Measurements from ENCODE around the gene PDGFA.
"Not testable (repeated sequence)": the region's sequence is repeated elsewhere in the genome, so short reads cannot be mapped to it uniquely, and the experiment has no call there.

PDGFA gene

DNA sequence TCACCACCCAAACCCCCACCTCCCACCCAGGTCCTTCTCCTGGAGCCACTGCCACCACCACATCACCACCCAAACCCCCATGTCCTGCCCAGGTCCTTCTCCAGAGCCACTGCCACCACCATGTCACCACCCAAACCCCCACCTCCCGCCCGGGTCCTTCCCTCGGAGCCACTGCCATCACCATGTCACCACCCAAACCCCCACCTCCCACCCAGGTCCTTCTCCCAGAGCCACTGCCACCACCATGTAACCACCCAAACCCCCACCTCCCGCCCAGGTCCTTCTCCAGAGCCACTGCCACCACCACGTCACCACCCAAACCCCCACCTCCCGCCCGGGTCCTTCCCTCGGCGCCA, 31.9 kb upstream of the PDGFA start:
- DNase-seq, result not testable (repeated sequence)

DNA sequence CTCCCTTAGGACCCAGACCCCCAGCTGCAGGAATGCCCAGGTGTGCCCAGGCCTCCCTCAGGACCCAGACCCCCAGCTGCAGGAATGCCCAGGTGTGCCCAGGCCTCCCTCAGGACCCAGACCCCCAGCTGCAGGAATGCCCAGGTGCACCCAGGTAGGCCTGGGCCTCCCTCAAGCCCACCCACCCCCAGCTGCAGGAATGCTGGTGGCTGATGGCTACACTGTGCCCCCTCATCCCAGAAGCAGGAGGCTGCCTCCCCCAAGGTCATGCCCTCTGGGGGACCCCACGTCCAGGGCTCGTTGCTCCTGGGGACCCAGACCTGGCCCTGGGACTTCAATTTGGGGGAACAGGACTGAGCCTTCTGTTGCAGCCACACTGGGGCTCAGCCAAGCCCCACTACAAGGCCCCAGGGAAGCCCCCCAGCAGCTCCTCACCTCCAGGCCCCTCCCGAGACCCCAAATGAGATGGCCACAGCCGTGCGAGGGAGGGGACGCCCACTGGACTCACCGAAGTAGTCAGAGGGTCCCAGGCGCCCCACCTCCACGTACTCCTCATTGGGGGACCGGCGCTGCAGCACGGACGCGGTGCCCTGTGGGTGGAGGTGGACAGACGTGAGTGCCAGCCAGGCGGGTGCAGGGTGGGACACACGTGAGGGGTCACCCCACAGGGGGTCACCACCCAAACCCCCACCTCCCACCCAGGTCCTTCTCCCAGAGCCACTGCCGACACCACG, 31.4 kb upstream of the PDGFA start:
- DNase-seq, result no peak

- DNase-seq, result no peak
Measured at GRCh38 chr7:549891-550625, 30.4 kb upstream of the PDGFA start.

- DNase-seq, result no peak
Measured at GRCh38 chr7:549066-549890, 29.6 kb upstream of the PDGFA start.

DNA sequence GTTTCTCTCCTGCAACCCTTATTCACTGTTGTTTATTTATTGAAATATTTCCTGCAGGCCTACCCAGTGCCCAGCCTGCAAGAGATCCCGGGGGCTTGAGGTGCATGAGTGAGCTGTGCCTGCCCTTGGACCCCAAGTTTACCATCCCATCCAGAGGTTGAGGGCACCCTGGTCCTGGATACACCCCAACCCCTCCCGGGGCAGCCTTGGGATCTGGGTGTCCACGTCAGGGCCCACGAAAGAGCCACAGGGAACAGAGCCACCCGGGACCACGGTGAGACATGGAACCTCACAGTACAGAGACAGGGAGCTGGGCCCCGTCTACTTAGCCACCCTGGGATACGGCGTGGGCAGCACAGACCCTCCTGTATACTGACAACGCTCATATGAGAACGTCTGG, 28.8 kb upstream of the PDGFA start:
- DNase-seq, result no peak

DNA sequence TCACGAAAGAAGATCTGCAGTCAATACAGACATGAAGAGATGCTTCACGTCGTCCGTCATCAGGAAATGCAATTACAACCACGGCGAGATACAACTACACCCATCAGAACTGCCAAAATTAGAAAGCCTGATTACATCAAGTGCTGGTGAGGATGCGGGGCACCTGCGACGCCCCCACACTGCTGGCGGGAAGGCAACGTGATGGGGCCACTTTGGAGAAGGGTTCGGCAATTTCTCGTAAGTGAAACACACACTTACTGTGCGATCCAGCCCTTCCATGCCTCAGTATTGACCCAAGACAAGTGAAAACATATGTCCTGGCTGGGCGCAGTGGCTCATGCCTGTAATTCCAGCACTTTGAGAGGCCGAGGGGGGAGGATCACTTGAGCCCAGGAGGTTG, 25.8 kb upstream of the PDGFA start:
- DNase-seq, result no peak

GRCh38 chr7:544338-545221, 24.9 kb upstream of the PDGFA start:
- no peak for DNase-seq

DNA sequence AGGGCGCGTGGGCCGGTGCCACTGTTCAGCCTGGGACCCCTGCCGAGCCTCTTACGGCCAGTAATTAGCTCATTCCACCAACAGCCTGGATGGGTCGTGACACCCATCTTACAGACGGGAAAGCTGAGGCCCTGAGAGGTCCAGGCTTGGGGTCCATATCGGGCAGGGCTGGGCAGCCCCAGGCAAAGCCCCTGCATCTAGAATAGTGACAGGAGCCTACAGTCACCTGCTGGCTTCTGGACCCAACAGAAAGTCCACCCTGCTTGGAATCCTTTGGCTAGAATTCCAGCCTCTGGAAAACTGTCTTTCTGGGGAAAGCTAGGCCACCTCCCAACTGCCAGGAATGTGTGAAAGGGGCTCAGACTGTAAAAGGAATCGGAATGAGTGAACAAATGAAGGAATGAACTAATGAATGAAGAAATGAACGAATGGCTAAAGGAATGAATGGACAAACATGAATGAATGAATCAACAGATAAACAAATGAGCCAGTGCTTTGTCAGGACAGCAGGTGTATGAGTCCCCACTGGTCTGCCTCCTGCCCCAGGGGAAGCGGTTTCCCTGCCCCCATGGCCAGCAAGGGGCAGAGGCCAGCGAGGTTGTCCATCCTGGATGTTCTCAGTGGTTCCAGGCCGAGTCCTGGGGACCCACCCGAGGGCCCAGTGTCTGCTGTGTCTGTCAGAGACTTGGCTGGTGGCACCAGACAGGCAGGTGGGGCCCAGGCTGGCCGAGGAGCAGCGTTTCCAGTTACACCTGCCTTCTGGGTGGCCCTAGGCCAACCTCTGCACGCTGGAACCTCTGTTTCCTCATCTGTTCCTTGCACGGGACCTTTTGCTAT, 24.1 kb upstream of the PDGFA start:
- no peak for DNase-seq

- DNase-seq, result peak; percentile 96
Measured at GRCh38 chr7:542713-543500, 23.3 kb upstream of the PDGFA start.

DNA sequence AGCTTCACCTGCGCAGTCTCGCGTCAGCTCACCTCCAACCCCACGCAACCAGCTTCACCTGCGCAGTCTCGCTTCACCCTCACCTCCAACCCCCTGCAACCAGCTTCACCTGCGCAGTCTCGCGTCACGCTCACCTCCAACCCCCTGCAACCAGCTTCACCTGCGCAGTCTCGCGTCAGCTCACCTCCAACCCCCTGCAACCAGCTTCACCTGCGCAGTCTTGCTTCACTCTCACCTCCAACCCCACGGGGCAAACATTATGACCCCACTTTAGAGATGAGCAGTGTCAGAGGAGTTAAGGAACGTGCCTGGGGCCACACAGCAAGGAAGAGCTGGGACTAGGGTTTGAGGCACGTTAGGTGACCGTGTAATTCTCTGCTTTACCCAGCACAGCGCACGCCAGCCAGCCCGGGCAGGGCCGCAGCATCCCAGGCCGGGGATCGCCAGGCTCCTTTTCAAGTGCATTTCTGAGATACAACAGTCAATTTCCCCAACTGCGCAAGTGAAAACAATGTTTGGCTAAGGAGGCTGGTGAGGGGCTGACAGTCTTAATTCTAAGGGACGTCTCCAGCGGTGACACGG, 22.6 kb upstream of the PDGFA start:
- DNase-seq, result no peak

DNA sequence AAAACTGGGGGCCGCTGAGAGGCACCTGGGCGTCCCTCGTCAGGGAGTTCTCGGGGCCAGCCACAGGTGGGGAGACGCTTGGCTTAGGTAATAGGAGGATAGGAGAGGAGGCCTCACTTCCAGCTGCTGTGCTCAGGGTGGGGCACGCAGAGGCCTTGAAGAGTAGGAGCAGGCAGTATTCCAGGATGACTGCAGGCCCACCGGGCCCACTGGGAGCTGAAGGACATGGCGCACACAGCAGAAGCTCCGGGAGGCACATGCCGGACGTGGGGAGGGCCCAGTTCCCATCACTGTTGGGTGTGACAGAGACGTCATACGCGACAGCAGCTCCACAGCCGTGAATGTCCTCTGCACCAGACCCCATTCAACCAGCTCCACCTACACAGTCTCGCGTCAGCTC, 22.0 kb upstream of the PDGFA start:
- no peak for DNase-seq

DNA sequence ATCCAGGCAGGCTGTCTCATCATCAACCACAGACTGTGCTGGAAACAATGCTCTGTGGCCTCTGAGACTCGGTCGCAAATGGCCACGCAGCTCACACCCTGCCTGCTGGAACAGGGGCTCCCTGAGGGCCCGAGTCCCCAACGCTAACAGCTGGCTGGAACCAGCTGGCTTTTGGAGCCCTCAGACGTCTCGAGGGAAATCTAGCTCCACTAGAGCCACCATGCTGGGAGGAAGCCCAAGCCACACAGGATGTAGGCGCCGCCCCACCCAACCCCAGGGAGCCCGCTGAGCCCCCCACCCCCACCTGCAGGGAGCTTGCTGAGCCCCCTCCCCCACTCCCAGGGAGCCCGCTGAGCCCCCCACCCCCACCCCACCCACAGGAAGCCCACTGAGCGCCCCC, 21.4 kb upstream of the PDGFA start:
- no peak for DNase-seq

GRCh38 chr7:540579-540978, 20.9 kb upstream of the PDGFA start:
- no peak for DNase-seq

GRCh38 chr7:539731-540411, 20.2 kb upstream of the PDGFA start:
- DNase-seq, result peak; percentile 100

GRCh38 chr7:538764-539685, 19.4 kb upstream of the PDGFA start:
- no peak for DNase-seq

- DNase-seq, result peak; percentile 100
Measured at GRCh38 chr7:537911-538634, 18.4 kb upstream of the PDGFA start.

DNA sequence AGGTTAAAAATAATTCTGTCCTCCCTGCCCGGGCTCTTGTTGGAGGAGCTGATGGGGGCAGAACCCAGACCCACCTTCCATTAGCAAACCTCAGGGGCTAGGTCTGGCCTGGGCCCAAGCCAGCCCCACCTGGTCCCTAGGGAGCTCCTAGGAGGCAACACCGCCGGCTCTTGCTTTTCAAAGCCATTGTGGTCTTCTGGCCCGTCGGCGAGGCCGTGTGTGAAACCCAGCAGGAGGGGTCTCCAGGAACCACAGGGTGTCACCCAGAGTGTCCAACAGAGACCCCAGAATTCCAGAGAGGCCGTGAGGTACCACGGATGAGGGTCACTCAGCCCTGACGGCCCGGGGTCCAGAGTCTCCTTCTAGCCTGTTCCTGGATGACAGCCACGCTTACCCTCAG, 16.6 kb upstream of the PDGFA start:
- no peak for DNase-seq

DNA sequence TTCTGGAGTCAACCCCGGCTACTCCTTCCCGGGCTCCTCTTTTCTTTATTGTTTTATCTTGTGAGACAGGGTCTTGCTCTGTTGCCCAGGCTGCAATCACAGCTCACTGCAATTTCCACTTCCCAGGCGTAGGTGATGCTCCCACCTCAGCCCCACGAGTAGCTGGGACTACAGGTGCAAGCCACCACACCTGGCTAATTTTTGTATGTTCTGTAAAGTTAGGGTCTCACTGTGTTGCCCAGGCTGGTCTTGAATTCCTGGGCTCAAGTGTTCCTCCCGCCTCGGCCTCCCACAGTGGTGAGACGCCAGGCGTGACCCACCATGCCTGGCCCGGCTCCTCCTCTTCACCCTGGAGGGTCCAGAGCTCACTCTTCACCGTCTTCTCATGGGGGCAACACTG, 15.3 kb upstream of the PDGFA start:
- no peak for DNase-seq

Data from NCI-H226 (cell line).